Loucy (cell line): Measurements from ENCODE around the gene DAPK1.
"Not testable (repeated sequence)": the region's sequence is repeated elsewhere in the genome, so short reads cannot be mapped to it uniquely, and the experiment has no call there.

Experiments used
- H2AFZ ChIP-seq: fragments of 200-600 bp; sonication (generic); 2 replicates; pipeline ENCODE4 v1.6.0; 2016; ENCODE audit warnings: antibody characterized with exemption, mild to moderate bottlenecking, low read length, moderate library complexity
- H3F3A ChIP-seq: fragments of 200-600 bp; 2 replicates; pipeline ENCODE4 v1.6.0; 2016; ENCODE audit warnings: antibody characterized with exemption, low read depth, mild to moderate bottlenecking
- H3K27me3 ChIP-seq: fragments of 200-600 bp; sonication (generic); 2 replicates; pipeline ENCODE4 v1.6.1; 2014; ENCODE audit warnings: low read length, mild to moderate bottlenecking; ENCODE audit not compliant: insufficient read depth, poor library complexity, severe bottlenecking
- H3K36me3 ChIP-seq: fragments of 200-600 bp; sonication (generic); 2 replicates; pipeline ENCODE4 v1.6.1; 2016; ENCODE audit warnings: low read length; ENCODE audit not compliant: insufficient read depth
- H3K4me1 ChIP-seq: fragments of 200-600 bp; sonication (generic); 2 replicates; pipeline ENCODE4 v1.5.1; 2014; ENCODE audit warnings: low read length, mild to moderate bottlenecking; ENCODE audit not compliant: insufficient read depth, poor library complexity, severe bottlenecking
- H3K4me2 ChIP-seq: fragments of 200-600 bp; sonication (generic); 2 replicates; pipeline ENCODE4 v1.6.0; 2014; ENCODE audit warnings: antibody characterized with exemption, low read length, low read depth, mild to moderate bottlenecking; ENCODE audit not compliant: poor library complexity, severe bottlenecking
- H3K4me3 ChIP-seq: fragments of 200-600 bp; sonication (generic); 2 replicates; pipeline ENCODE4 v1.5.1; 2014; ENCODE audit warnings: low read length, mild to moderate bottlenecking, mixed read lengths; ENCODE audit not compliant: poor library complexity, severe bottlenecking
- H3K79me2 ChIP-seq: fragments of 200-600 bp; sonication (generic); 2 replicates; pipeline ENCODE4 v1.6.1; 2014; ENCODE audit warnings: low read length; ENCODE audit not compliant: insufficient read depth
- H3K9ac ChIP-seq: fragments of 200-600 bp; sonication (generic); 2 replicates; pipeline ENCODE4 v1.6.0; 2014; ENCODE audit warnings: mild to moderate bottlenecking, low read depth, low read length, moderate library complexity; ENCODE audit not compliant: poor library complexity, severe bottlenecking
- H3K9me2 ChIP-seq: fragments of 200-600 bp; sonication (generic); replicated peaks from 2 replicates; pipeline ENCODE4 v1.6.1; 2016; ENCODE audit warnings: low read depth, low read length, mixed read lengths
- H3K9me3 ChIP-seq: fragments of 200-600 bp; sonication (generic); 2 replicates; pipeline ENCODE4 v1.6.1; 2014; ENCODE audit warnings: mild to moderate bottlenecking, antibody characterized with exemption, low read length, low read depth; ENCODE audit not compliant: insufficient read depth
- H4K20me1 ChIP-seq: fragments of 200-600 bp; sonication (generic); 2 replicates; pipeline ENCODE4 v1.6.0; 2014; ENCODE audit warnings: antibody characterized with exemption, low read length, mild to moderate bottlenecking; ENCODE audit not compliant: insufficient read depth, poor library complexity, severe bottlenecking
- EZH2phosphoT487 ChIP-seq: fragments of 200-600 bp; IDR thresholded peaks from 2 replicates; pipeline ENCODE4 v1.6.1; 2018; ENCODE audit warnings: antibody characterized with exemption, mild to moderate bottlenecking, moderate library complexity, borderline replicate concordance
- TF ChIP-seq, protein P1 (sequence below): fragments of 200-600 bp; sonication (generic); conservative IDR thresholded peaks from 2 replicates; pipeline ENCODE4 v1.5.1; 2014; ENCODE audit warnings: mild to moderate bottlenecking, antibody characterized with exemption, low read length

DAPK1 gene

DNA sequence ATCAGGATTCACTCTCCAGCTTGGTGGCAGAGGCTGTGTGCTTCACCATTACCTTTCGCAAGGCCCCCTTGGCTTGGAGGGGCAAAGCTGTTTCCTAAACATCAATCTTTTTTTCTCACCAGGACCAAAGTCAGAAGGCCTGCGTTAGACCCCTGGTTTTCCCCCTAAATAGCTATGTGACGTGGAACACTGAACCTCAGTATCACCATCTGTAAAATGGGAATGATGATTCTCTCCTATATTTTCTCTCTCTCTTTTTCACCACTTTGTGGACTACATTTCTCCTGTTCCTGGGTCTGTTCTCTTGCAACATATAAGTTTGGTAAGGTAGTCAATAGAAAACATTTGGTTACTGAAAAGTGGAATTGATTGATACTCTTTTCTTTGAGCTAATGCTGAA is 50.5 kb downstream of the DAPK1 start:
- no peak for TF ChIP-seq EZH2phosphoT487
- TF ChIP-seq, protein P1, sequence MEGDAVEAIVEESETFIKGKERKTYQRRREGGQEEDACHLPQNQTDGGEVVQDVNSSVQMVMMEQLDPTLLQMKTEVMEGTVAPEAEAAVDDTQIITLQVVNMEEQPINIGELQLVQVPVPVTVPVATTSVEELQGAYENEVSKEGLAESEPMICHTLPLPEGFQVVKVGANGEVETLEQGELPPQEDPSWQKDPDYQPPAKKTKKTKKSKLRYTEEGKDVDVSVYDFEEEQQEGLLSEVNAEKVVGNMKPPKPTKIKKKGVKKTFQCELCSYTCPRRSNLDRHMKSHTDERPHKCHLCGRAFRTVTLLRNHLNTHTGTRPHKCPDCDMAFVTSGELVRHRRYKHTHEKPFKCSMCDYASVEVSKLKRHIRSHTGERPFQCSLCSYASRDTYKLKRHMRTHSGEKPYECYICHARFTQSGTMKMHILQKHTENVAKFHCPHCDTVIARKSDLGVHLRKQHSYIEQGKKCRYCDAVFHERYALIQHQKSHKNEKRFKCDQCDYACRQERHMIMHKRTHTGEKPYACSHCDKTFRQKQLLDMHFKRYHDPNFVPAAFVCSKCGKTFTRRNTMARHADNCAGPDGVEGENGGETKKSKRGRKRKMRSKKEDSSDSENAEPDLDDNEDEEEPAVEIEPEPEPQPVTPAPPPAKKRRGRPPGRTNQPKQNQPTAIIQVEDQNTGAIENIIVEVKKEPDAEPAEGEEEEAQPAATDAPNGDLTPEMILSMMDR, result no peak

DNA sequence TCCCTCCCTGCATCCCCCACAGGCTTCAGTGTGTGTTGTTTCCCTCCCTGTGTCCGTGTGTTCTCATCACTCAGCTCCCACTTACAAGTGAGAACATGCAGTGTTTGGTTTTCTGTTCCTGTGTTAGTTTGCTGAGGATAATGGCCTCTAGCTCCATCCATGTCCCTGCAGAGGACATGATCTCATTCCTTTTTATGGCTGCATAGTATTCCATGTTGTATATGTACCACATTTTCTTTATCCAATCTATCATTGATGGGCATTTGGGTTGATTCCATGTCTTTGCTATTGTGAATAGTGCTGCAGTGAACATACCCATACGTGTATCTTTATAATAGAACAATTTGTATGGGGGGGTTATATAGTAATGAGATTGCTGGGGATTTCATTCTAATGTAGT is 51.4 kb downstream of the DAPK1 start:
- H3K4me1 ChIP-seq, H2AFZ ChIP-seq, H3K9me2 ChIP-seq, H3K9me3 ChIP-seq, H3K27me3 ChIP-seq, H3K36me3 ChIP-seq, H3K9ac ChIP-seq, H3F3A ChIP-seq, H3K4me2 ChIP-seq, H3K79me2 ChIP-seq, H3K4me3 ChIP-seq, H4K20me1 ChIP-seq: not testable (repeated sequence)

More for the DNA sequence above, 50.5 kb downstream of the DAPK1 start:
- no peaks in the 10 kb centered on the region for H3K27me3 ChIP-seq
- no peaks in the 10 kb centered on the region for H3K9me2 ChIP-seq
- H3K79me2 ChIP-seq, result no peaks in the 10 kb centered on the region
- no peaks in the 10 kb centered on the region for H3K36me3 ChIP-seq
- no peak overlapping the region for H2AFZ ChIP-seq
- no peak overlapping the region for H3K4me2 ChIP-seq
- no peak overlapping the region for H3K4me3 ChIP-seq
- H4K20me1 ChIP-seq, result no peaks in the 10 kb centered on the region
- no peaks in the 10 kb centered on the region for H3F3A ChIP-seq
- H3K4me1 ChIP-seq, result no peaks in the 10 kb centered on the region
- H3K9me3 ChIP-seq, result no peaks in the 10 kb centered on the region
- no peak overlapping the region for H3K9ac ChIP-seq

DNA sequence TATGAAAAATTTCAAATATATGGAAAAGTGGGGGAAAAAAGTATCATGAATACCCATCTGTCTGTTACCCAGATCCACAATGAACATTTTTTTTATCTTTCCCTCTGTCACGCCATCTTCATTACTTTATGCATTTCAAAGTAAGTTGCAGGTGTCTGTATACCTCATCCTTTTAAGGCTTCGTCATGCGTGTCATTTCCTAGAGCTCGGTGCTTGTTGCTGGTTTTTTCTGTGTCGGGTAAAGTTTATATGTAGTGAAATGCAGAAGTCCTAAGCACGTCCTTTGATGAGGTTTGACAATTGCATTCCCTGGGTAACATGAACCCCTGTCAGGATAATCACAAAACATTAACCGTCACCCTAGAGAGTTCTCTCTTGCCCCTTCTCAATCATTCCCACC is 52.1 kb downstream of the DAPK1 start:
- Histone ChIP-seq H3K9me2 (no peaks in the 10 kb centered on the region), H3K9ac (no peak overlapping the region), H4K20me1 (no peaks in the 10 kb centered on the region), H3K9me3 (no peaks in the 10 kb centered on the region), H3K79me2 (no peaks in the 10 kb centered on the region), H3K4me3 (no peak overlapping the region), H2AFZ (no peak overlapping the region), H3K36me3 (no peaks in the 10 kb centered on the region), H3K27me3 (no peaks in the 10 kb centered on the region), H3K4me2 (no peak overlapping the region), H3K4me1 (no peaks in the 10 kb centered on the region), H3F3A (no peaks in the 10 kb centered on the region)
- TF ChIP-seq, protein P1, result no peak
- no peak for TF ChIP-seq EZH2phosphoT487

DNA sequence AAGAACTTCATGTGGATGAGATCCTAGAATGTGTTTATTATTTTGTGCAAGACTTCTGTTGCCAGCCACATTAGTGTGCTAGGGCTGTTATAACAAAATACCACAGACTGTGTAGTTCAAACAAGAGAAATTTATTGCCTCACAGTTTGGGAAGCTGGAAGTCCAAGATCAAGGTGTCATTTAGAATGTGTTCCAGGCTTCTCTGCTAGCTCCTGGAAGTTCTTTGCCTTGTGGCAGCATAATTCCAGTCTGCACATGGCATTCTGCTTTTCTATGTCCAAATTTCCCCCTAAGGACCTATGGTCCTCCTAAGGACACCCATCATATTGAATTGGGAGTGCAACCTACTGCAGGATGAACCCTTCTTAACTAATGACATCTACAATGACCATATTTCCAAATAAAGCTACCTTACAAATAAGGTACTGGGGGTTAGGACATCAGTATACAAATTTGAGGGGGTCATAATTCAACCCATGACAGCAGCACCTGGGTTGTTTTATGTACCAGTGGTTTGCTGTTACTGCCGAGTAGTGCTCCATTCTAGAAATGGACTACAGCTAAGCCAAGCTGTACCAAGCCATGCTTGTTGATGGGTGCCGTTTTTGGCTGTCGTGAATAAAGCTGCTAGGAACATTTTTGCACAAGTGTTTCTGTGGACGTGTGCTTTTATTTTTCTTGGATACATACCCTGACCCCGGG is 52.7 kb downstream of the DAPK1 start:
- H3K27me3 ChIP-seq, result no peaks in the 10 kb centered on the region
- no peaks in the 10 kb centered on the region for H3K4me1 ChIP-seq
- H3K9me2 ChIP-seq, result no peaks in the 10 kb centered on the region
- H3K4me2 ChIP-seq, result no peak overlapping the region
- H3K4me3 ChIP-seq, result no peak overlapping the region
- H3K36me3 ChIP-seq, result no peaks in the 10 kb centered on the region
- no peaks in the 10 kb centered on the region for H3K79me2 ChIP-seq
- TF ChIP-seq EZH2phosphoT487, result no peak
- TF ChIP-seq, protein P1, result no peak
- no peaks in the 10 kb centered on the region for H4K20me1 ChIP-seq
- H3K9me3 ChIP-seq, result no peaks in the 10 kb centered on the region
- no peak overlapping the region for H3K9ac ChIP-seq
- H3F3A ChIP-seq, result no peaks in the 10 kb centered on the region
- no peak overlapping the region for H2AFZ ChIP-seq
